Endodermal cell (in vitro differentiated cells): ENCODE data around the gene ZFP42. TPM values are rescaled to one million over a fixed set of nuclear protein-coding genes. Genes with fewer than 3 reads are reported as not detected.
"Not testable (repeated sequence)": the region's sequence is repeated elsewhere in the genome, so short reads cannot be mapped to it uniquely, and the experiment has no call there.

Experiments
- DNase-seq: peaks from one replicate; pipeline ENCODE4 v3.0.0-alpha.2; 2017
- H3K27ac ChIP-seq: 2 replicates; pipeline ENCODE4 v1.5.1; 2013; ENCODE audit warnings: mild to moderate bottlenecking, low read depth, low read length, moderate library complexity
- H3K27me3 ChIP-seq: 2 replicates; pipeline ENCODE4 v1.6.1; 2013; ENCODE audit warnings: mild to moderate bottlenecking, low read length, moderate library complexity; ENCODE audit not compliant: insufficient read depth, control insufficient read depth, poor library complexity, severe bottlenecking
- H3K36me3 ChIP-seq: 2 replicates; pipeline ENCODE4 v1.7.0; 2013; ENCODE audit warnings: mild to moderate bottlenecking, low read length, moderate library complexity; ENCODE audit not compliant: control insufficient read depth, insufficient read depth
- H3K4me1 ChIP-seq: one replicate; pipeline ENCODE4 v1.7.0; 2013; ENCODE audit warnings: low read length; ENCODE audit not compliant: control insufficient read depth, insufficient read depth
- H3K4me3 ChIP-seq: 2 replicates; pipeline ENCODE4 v1.5.1; 2013; ENCODE audit warnings: mild to moderate bottlenecking, low read length, moderate library complexity
- H3K9ac ChIP-seq: 2 replicates; pipeline ENCODE4 v1.6.1; 2013; ENCODE audit warnings: mild to moderate bottlenecking, low read length, moderate library complexity; ENCODE audit not compliant: poor library complexity, severe bottlenecking; ENCODE audit errors: extremely low read depth
- H3K9me3 ChIP-seq: 2 replicates; pipeline ENCODE4 v1.6.1; 2013; ENCODE audit warnings: mild to moderate bottlenecking, low read length, moderate library complexity; ENCODE audit not compliant: control insufficient read depth
- H3K27ac Mint-ChIP-seq: 2 replicates; pipeline ENCODE4 v1.8.0; 2020; ENCODE audit warnings: mixed read lengths
- H3K27me3 Mint-ChIP-seq: 2 replicates; pipeline ENCODE4 v1.8.0; 2021; ENCODE audit warnings: mild to moderate bottlenecking, mixed read lengths; ENCODE audit not compliant: insufficient read depth
- H3K36me3 Mint-ChIP-seq: 2 replicates; pipeline ENCODE4 v1.8.0; 2020; ENCODE audit warnings: low read depth, mixed read lengths
- H3K4me1 Mint-ChIP-seq: 2 replicates; pipeline ENCODE4 v1.8.0; 2020; ENCODE audit warnings: mixed read lengths
- H3K4me3 Mint-ChIP-seq: 2 replicates; pipeline ENCODE4 v1.8.0; 2020; ENCODE audit warnings: mild to moderate bottlenecking, moderate library complexity, mixed read lengths
- H3K9me3 Mint-ChIP-seq: 2 replicates; pipeline ENCODE4 v1.8.0; 2020; ENCODE audit warnings: mild to moderate bottlenecking, mixed read lengths
- WGBS, 2 experiments: methylation state at CpG; one replicate each; pipeline versions ENCODE4 v1.1.5 to v1.1.7; 2013; ENCODE audit warnings: missing lambda C conversion rate in 2 of 2, mixed read lengths in 1 of 2; ENCODE audit not compliant: insufficient coverage in 1 of 2, insufficient read length in 1 of 2; 5-methylcytosine and 5-hydroxymethylcytosine counted together
- total RNA-seq, 2 donors: library from RNA; stranded (reverse); fragmentation: NEBNext Ultra II Directional in 1 of 2; extraction: Animal tissue kit (Norgen Biotek cat#: 25700) in 1 of 2; gene quantifications; 2 replicates in 1 of 2; 3 replicates in 1 of 2; pipeline ENCODE4 v1.2.1, GENCODE V29; 2021
- TF ChIP-seq, protein P1 (sequence below): fragments of 200-600 bp; sonication (generic); conservative IDR thresholded peaks from 2 replicates; pipeline ENCODE4 v1.5.0; 2021; ENCODE audit warnings: antibody characterized with exemption, mild to moderate bottlenecking

The ZFP42 gene
- total RNA-seq, 2 donors from 2014 or later = 30.9 to 58.5 TPM

DNA sequence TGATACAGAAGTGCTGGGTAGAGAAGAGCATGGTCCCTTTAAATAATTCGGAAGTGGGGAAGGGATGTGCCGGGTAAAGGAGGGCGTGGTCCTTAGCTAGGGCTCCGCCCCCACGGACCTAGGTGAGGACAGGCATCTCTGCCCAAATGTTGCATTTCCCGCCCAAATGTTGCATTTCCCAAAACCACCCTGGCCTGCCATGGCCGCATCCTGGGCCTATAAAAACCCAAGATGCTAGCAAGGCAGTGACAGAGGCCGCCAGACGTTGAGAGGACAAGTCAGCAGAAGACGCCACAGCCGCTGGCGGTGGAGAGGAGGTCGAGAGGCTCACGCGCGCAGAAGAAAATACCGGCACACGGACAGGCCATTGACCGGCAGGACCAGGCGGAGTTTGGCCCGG, 46.1 kb downstream of the ZFP42 start:
- H3K4me3 Mint-ChIP-seq = peak overlapping the region; percentile 8
- H3K9me3 ChIP-seq = no peaks in the 10 kb centered on the region

GRCh38 chr4:188042191-188042590, 46.6 kb downstream of the ZFP42 start:
- 77 to 87% methylated on average over 5 to 15 of the region's 15 CpGs for WGBS, 2 experiments
- H3K27ac Mint-ChIP-seq = peak overlapping the region; percentile 21
- H3K4me1 ChIP-seq = no peaks in the 10 kb centered on the region
- DNase-seq = no peak
- H3K4me3 ChIP-seq = no peak overlapping the region
- H3K27ac ChIP-seq = no peak overlapping the region
- H3K36me3 Mint-ChIP-seq = no peaks in the 10 kb centered on the region
- peaks cover 9% of the 10 kb centered on the region for H3K4me1 Mint-ChIP-seq
- no peaks in the 10 kb centered on the region for H3K9me3 ChIP-seq
- H3K27me3 Mint-ChIP-seq = no peaks in the 10 kb centered on the region
- no peaks in the 10 kb centered on the region for H3K36me3 ChIP-seq
- H3K27me3 ChIP-seq = no peaks in the 10 kb centered on the region
- H3K4me3 Mint-ChIP-seq = peak overlapping the region; percentile 8
- H3K9me3 Mint-ChIP-seq = no peaks in the 10 kb centered on the region
- no peak overlapping the region for H3K9ac ChIP-seq
- TF ChIP-seq, protein P1, sequence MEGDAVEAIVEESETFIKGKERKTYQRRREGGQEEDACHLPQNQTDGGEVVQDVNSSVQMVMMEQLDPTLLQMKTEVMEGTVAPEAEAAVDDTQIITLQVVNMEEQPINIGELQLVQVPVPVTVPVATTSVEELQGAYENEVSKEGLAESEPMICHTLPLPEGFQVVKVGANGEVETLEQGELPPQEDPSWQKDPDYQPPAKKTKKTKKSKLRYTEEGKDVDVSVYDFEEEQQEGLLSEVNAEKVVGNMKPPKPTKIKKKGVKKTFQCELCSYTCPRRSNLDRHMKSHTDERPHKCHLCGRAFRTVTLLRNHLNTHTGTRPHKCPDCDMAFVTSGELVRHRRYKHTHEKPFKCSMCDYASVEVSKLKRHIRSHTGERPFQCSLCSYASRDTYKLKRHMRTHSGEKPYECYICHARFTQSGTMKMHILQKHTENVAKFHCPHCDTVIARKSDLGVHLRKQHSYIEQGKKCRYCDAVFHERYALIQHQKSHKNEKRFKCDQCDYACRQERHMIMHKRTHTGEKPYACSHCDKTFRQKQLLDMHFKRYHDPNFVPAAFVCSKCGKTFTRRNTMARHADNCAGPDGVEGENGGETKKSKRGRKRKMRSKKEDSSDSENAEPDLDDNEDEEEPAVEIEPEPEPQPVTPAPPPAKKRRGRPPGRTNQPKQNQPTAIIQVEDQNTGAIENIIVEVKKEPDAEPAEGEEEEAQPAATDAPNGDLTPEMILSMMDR = peak; percentile 14

More for the DNA sequence above, 46.1 kb downstream of the ZFP42 start:
- Mint-ChIP-seq H3K27ac (peak overlapping the region; percentile 21), H3K36me3 (no peaks in the 10 kb centered on the region), H3K27me3 (no peaks in the 10 kb centered on the region), H3K9me3 (no peaks in the 10 kb centered on the region), H3K4me1 (peaks cover 9% of the 10 kb centered on the region)
- no peaks in the 10 kb centered on the region for H3K36me3 ChIP-seq
- TF ChIP-seq, protein P1 = no peak
- no peaks in the 10 kb centered on the region for H3K4me1 ChIP-seq
- DNase-seq = no peak
- no peak overlapping the region for H3K9ac ChIP-seq
- no peak overlapping the region for H3K27ac ChIP-seq
- H3K27me3 ChIP-seq = no peaks in the 10 kb centered on the region
- H3K4me3 ChIP-seq = no peak overlapping the region
- 94 to 98% methylated on average over 18 to 21 of the region's 21 CpGs for WGBS, 2 experiments

- Histone ChIP-seq H3K9me3 (no peaks in the 10 kb centered on the region), H3K4me3 (no peak overlapping the region), H3K9ac (no peak overlapping the region), H3K4me1 (no peaks in the 10 kb centered on the region), H3K36me3 (no peaks in the 10 kb centered on the region), H3K27ac (no peak overlapping the region), H3K27me3 (no peaks in the 10 kb centered on the region)
- peaks cover 9% of the 10 kb centered on the region for H3K4me1 Mint-ChIP-seq
- H3K9me3 Mint-ChIP-seq = no peaks in the 10 kb centered on the region
- H3K36me3 Mint-ChIP-seq = no peaks in the 10 kb centered on the region
- H3K4me3 Mint-ChIP-seq = no peak overlapping the region
- TF ChIP-seq, protein P1 = no peak
- H3K27ac Mint-ChIP-seq = no peak overlapping the region
- H3K27me3 Mint-ChIP-seq = no peaks in the 10 kb centered on the region
- DNase-seq = no peak
- 90 to 91% methylated on average over 5 of the region's 5 CpGs for WGBS, 2 experiments
Observed at GRCh38 chr4:188043154-188043553, 47.6 kb downstream of the ZFP42 start.

DNA sequence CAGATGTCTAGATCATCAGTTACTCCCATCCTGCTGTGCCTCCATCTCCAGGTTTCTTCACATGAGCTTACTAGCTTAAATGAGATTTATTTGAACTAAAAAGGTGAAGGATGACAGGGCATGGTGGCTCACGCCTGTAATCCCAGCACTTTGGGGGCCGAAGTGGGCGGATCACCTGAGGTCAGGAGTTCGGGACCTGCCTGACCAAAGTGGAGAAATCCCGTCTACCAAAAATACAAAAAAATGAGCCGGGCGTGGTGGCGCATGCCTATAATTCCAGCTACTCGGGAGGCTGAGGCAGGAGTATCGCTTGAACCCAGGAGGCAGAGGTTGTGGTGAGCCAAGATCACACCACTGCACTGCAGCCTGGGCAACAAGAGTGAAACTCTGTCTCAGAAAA, 49.9 kb downstream of the ZFP42 start:
- 87 to 93% methylated on average over 8 to 10 of the region's 10 CpGs for WGBS, 2 experiments
- not testable (repeated sequence) for H3K9me3 ChIP-seq, H3K27ac ChIP-seq, H3K4me3 Mint-ChIP-seq, DNase-seq, H3K27me3 Mint-ChIP-seq, H3K36me3 ChIP-seq, H3K27ac Mint-ChIP-seq, H3K4me3 ChIP-seq, H3K27me3 ChIP-seq, H3K36me3 Mint-ChIP-seq, H3K4me1 Mint-ChIP-seq, H3K4me1 ChIP-seq, H3K9ac ChIP-seq, H3K9me3 Mint-ChIP-seq
